Renal pelvis (tissue), 12 donors: ENCODE data around the gene ABCG4. TPM values are rescaled to one million over a fixed set of nuclear protein-coding genes. Genes with fewer than 3 reads are reported as not detected.
"Not testable (repeated sequence)": the region's sequence is repeated elsewhere in the genome, so short reads cannot be mapped to it uniquely, and the experiment has no call there.

ENCODE experiments used
- DNase-seq: peaks from one replicate; pipeline ENCODE4 v3.0.0-alpha.2; 2013
- long read RNA-seq, 16 experiments: transcript quantifications; one replicate each; lab custom pipeline, GENCODE V29; 2026
- polyA plus RNA-seq, 3 donors: library from polyadenylated mRNA; unstranded; fragments of 120-200 nt; gene quantifications; one replicate each; pipeline ENCODE4 v1.2.1, GENCODE V29; 2013; ENCODE audit not compliant: insufficient read length in 3 of 3

ABCG4 gene
- polyA plus RNA-seq, result 1 to 10 TPM in 1 of 3 donors, under 1 TPM in 2; 0.70 to 1.4 (median 0.92) TPM
- long read RNA-seq, donor 1, result 0 reads
- long read RNA-seq, donor 2, result 0 reads
- long read RNA-seq, donor 3, result 0 reads
- long read RNA-seq, donor 4, result 0 reads
- long read RNA-seq, donor 5, result 0 reads
- long read RNA-seq, donor 6, result 0 reads
- long read RNA-seq, donor 7, result 0 reads
- long read RNA-seq, donor 8, result 0 reads
- long read RNA-seq, donor 9, result 0 reads
- long read RNA-seq, donor 10, result 0 reads
- long read RNA-seq, donor 11, result 0 reads
- long read RNA-seq, donor 12, result 0 reads
- long read RNA-seq, donor 13, result 0 reads
- long read RNA-seq, donor 14, result 0 reads
- long read RNA-seq, donor 15, result 0 reads
- long read RNA-seq, donor 16, result 0 reads

GRCh38 chr11:119149018-119149785 lies at the start of gene ABCG4:
TSS of gene ABCG4 (plus strand) at chr11:119149052. CDS start at chr11:119149966, 914 bp downstream.
- DNase-seq, result no peak

GRCh38 chr11:119099711-119100110 lies 49.1 kb upstream of the ABCG4 start:
- DNase-seq, result no peak

- DNase-seq, result no peak
Measured at GRCh38 chr11:119100246-119100970, 48.4 kb upstream of the ABCG4 start.

GRCh38 chr11:119100994-119101758 lies 47.7 kb upstream of the ABCG4 start:
- DNase-seq, result no peak

GRCh38 chr11:119101759-119102423 lies 47.0 kb upstream of the ABCG4 start, which contains the start of gene DPAGT1:
TSS of gene DPAGT1 (minus strand) at chr11:119101853. CDS start at chr11:119101655, 198 bp downstream.
- DNase-seq, result peak; percentile 97

- not testable (repeated sequence) for DNase-seq
Measured at GRCh38 chr11:119103161-119103664, 45.6 kb upstream of the ABCG4 start.

GRCh38 chr11:119103793-119104192 lies 45.1 kb upstream of the ABCG4 start:
- DNase-seq, result no peak

GRCh38 chr11:119106564-119107537 lies 42.0 kb upstream of the ABCG4 start, which contains the start of gene C2CD2L:
TSS of gene C2CD2L (plus strand) at chr11:119107344. CDS start at chr11:119107742, 398 bp downstream.
- DNase-seq, result peak; percentile 89

- DNase-seq, result no peak
Measured at GRCh38 chr11:119107538-119108145, 41.2 kb upstream of the ABCG4 start.

- no peak for DNase-seq
Measured at GRCh38 chr11:119108146-119108856, 40.6 kb upstream of the ABCG4 start.

- DNase-seq, result no peak
Measured at GRCh38 chr11:119108857-119109221, 40.0 kb upstream of the ABCG4 start.

GRCh38 chr11:119109843-119110242 lies 39.0 kb upstream of the ABCG4 start:
- DNase-seq, result no peak

GRCh38 chr11:119110439-119110838 lies 38.4 kb upstream of the ABCG4 start:
- no peak for DNase-seq

GRCh38 chr11:119111361-119111925 lies 37.4 kb upstream of the ABCG4 start:
- DNase-seq, result no peak

- no peak for DNase-seq
Measured at GRCh38 chr11:119112314-119113020, 36.4 kb upstream of the ABCG4 start.

GRCh38 chr11:119113716-119114115 lies 35.1 kb upstream of the ABCG4 start:
- no peak for DNase-seq

- no peak for DNase-seq
Measured at GRCh38 chr11:119114351-119114750, 34.5 kb upstream of the ABCG4 start.
